T follicular helper cell (primary cell): ENCODE results near the gene SH3BP5.

Experiments
- DNase-seq: peaks from one replicate; pipeline ENCODE4 v3.0.0-alpha.2; 2020; ENCODE audit warnings: low read depth

SH3BP5 gene

DNA sequence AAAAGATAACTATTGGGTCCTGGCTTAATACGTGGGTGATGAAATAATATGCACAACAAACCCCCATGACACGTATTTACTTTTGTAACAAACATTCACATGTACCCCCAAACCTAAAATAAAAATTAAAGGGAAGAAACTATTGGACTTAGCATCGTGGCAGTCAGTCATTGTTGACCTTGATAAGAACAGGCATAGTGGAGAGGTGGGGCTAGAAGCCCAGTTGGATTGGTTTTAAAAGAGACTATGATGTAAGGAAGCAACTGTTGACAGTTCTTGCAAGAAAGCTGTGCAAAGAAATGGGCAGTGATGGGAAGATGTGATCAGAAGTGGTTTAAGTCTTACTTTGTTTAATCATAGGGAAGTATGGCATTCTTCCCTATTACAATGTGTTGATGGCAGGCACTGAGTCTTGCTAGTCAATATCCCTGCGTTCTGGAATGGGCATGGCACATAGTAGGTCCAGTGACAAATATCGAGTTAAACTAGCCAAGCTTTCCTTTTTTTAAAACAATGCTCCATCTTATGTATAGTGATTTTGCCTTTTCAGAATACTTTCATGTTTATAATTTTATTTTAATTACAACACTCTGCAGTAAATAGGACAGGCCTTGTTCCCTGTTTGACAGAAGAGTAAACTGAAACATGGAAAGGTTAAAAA, 88.4 kb downstream of the SH3BP5 start:
- DNase-seq, result no peak

DNA sequence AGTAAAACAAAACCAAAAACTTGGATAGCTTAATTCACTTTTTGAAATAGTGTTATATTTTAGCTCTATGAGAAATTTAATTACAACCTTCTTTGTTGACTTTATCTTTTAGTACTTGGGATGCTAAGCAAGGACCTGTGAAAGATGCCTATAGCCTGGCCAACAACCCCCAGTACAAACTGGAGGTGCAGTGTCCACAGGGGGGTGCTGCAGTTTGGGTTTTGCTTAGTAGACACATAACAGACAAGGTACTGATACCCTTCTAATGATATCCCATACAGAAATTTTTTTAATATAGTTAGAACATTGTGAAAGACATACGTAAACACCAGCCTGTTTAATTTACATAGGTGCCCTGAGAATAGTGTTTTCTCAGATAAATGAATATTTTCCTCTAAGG, 91.0 kb downstream of the SH3BP5 start:
- peak; percentile 36 for DNase-seq

DNA sequence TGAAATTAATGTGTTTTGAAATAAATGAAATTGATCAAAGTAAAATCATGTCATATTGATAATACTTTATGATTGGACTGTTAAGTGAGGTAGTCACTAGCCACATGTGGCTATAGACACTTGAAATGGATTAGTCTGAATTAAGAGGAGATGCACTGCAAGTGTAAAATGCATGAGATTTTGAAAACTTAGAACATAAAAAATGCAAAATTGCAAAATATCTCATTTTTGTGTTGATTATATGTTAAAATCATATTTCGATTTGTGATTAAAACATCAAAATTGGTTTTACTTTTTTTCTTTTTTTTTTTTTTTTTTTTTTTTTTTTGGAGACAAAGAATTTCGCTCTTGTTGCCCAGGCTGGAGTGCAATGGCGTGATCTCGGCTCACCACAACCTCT, 103.1 kb downstream of the SH3BP5 start:
- no peak for DNase-seq

DNA sequence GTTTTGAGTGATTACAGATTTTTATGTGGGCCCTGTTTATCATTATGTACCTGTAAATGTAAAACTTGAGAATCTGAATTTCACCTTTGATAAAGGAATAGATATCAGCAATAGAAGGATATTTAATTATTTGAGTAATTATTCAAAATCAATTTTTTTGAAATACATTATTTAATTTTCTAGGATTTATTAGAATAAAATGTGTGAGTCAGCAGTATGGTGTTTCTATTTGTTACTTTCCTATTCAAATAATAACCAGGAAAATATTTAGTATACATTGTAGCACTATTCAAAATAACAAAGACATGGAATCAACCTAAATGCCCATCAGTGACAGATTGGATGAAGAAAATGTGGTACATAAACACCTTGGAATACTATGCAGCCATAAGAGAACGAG, 104.2 kb downstream of the SH3BP5 start:
- DNase-seq, result no peak

DNA sequence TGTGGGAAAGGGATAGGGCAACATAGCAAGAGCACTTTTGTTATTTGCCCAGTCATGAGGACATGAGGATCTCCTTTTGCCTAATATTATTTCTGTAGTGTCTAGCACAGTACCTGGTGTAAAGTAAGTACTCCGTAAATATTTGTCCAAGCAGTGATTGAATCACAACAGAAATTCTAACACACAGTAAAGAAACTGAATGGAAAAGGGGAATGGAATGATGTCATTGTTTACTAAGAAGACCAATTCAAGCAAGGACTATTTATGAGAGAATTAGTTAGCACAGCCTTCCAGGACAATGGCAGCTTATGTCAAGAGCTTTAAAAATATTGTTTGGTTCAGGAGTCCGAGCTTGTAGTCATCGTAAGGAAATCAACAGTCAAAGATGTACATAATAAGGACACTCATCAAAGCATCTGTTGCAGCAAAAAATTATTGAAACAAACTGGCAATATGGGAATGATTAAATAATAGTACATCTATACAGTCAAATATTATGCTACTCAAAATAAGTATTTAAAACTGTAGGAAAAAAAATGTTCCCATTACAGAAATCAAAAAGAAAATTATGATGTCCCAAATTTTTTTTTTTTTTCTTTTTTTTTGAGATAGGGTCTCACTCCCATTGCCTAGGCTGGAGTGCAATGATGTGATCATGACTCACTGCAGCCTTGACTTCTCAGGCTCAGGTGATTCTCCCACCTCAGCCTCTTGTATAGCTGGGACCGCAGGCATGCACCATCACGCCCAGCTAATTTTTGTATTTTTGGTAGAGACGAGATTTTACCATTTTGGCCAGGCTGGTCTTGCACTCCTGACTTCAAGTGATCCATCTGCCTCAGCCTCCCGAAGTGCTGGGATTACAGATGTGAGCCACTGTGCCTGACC, 108.5 kb downstream of the SH3BP5 start:
- DNase-seq, result no peak

DNA sequence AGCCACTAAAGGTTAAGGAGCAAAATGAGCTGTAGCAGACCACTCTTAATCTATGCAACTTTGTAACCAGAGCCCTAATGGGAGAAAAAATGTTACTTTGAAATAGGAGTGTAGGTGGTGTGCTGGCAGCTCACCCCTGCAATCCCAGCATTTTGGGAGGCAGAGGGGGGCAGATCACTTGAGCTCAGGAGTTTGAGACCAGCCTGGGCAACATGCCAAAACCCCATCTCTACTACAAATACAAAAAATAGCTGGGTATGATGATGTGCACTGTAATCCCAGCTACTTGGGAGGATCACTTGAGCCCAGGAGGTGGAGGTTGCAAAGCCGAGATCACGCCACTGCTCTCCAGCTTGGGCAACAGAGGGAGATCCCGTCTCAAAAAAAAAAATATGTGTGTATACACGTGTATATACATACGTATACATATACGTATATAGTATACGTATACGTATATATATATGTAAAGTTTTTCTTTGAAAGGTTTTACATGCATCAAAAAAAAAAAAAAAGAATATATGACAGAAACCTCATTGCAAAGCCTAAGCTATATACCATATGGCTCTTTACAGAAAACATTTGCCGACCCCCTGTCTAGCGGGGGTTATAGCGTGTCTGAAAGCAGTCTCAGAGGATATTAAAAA, 110.7 kb downstream of the SH3BP5 start:
- DNase-seq, result no peak

DNA sequence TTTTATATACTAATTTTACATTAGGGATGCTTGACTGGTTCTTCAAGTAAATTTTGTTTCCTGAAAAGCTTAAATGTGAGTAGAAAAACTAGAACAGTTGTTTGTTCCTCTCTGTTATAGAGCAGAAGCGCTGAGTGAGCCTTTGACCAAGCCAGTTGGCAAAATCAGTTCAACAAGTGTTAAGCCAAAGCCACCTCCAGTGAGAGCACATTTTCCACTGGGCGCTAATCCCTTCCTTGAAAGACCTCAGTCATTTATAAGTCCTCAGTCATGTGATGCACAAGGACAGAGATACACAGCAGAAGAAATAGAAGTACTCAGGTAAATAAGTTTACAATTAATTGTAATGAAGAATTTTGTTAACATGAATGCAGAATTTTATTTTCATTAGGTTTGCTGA, 111.7 kb downstream of the SH3BP5 start:
- DNase-seq, result no peak

DNA sequence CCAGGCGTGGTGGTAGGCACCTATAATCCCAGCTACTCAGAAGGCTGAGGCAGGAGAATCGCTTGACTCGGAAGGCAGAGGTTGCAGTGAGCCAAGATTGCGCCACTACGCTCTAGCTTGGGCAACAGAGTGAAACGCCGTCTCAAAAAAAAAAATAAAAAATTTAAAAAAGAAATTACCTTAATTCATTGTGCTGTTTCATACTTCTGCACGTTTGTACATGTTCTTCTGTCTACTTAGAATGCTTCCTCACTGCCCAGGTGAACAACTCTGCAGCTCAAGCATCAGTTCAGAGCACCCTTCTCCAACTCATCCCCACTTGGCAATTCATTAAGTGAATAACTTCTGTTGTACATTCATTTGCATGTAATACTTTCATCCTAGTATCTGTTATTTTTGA, 112.3 kb downstream of the SH3BP5 start:
- no peak for DNase-seq

DNA sequence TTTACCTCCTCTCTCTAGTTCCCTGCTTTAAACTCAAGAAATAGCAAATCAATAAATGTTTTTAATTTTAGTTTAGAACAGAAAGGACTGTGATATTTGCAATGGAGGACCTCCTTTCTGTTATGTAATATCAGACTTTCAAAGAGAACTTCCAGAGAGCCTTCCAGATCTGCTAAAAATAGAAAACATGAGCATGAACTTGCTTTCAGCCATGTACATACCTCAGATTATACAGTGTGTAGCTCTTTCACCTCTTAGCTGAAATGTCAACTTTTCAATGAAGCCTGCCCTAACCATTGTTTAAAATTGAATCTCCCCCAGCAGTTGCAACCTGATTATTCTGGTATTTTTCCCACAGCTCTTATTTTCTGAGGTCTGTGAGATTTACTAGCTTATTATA, 113.7 kb downstream of the SH3BP5 start:
- no peak for DNase-seq

DNA sequence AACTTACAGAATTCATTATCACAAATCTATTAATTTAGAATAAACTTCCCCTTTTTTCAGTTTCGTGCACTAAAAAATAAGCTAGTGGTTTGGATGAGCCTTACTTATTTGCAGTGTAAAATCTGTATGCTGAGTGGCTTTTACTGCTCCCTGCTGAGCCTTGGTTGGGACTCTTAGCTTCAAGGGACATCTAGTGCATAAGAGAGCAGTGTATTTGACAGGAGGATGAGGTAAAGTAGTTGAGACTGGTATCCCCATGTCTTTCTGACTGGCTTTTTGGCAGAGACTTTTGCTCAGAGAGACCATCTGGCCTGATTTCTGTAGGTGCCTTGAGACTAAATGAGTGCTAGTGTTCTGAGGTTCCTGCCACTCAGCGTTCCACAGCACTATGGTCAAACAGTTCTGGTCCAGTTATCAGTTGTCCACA, 114.5 kb downstream of the SH3BP5 start:
- DNase-seq, result no peak

DNA sequence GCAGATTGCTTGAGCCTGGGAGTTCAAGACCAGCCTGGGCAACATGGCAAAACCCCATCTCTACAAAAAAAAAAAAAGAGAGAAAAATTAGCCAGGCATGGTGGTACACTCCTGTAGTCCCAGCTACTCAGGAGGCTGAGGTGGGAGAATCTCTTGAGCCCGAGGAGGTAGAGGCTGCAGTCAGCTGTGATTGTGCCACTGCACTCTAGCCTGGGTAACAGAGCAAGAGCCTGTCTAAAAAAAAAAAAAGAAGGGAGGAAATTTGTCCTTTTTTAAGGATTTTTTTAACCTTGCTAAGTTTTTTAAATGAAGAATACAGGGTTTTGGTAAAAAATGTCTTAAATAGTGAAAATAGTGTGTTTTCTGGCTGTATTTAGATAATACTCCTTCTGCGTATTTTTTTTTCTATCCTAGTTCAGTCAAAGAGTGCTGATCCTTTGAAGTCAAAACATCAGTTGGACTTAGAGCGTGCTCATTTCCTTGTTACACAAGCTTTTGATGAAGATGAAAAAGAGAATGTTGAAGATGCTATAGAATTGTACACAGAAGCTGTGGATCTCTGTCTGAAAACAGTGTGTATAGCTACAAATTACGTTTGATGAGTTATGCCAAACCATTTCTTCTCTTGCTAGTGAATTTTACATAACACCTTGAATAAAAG, 115.2 kb downstream of the SH3BP5 start:
- no peak for DNase-seq

DNA sequence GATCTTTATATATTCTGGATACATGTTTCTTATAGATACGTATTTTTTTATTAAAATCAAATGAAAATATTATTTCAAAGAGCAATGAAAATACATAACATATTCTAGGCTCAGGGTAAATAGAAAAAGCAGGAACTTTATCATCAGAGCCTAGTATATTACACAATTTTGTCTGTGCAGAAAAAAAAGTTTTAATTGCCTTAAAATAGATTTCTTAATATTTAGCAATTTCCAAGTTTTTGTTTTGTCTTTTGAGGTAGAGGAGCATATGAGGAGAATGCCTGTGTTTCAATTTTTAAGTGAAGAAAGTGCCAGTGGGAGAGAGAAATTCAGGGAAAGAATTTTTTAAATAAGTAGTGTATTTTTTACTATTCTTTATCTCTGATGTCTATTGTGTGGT, 115.9 kb downstream of the SH3BP5 start:
- DNase-seq, result no peak

DNA sequence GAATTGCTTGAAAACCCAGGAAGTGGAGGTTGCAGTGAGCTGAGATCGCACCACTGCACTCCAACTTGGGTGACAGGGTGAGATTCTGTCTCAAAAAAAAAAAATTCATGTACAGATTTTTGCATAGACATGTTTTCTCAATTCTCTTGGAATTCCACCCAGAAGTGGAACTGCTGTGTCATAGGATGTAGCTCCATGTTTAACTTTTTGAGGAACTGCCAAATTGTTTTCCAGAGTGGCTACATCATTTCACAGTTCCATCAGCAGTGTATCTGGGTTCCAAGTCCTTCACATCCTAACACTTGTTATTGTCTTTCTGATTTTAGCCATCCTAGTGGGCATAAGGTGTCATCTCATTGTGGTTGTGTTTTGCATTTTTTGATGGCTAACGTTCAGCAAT, 116.4 kb downstream of the SH3BP5 start:
- DNase-seq, result no peak

DNA sequence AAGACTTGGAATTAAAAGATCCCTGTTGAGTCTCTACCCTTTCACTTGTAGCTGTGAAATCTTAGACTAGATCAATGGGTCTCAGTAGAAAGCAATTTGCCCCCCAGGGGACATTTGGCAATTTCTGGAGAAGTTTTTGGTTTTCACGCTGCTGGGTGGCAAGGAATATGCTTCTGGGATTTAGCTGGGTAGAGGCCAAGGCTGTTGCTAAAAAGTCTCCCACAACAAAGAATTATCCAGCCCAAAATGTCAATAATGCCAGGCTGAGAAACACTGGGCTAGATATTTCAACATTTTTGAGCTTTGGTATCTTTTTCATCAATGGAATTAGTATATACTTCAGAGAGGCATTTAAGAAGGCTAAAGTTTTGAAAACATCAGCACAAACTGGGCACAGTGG, 117.6 kb downstream of the SH3BP5 start:
- no peak for DNase-seq

DNA sequence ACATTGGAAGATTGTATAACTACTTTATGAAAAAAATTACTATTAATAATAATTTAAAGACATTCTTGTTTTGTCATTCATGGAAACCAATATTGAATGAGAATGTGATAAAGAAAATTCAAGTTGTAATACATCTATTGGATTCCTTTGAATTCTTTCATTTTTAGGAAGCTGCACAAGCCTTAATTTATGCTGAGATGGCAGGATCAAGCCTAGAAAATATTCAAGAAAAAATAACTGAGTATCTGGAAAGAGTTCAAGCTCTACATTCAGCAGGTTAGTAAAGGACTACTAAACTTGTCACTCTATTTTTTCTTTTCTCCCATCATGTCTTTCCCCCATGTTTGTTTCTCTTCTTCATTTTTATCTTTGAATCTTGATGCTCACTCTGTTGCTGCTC, 120.4 kb downstream of the SH3BP5 start:
- no peak for DNase-seq

DNA sequence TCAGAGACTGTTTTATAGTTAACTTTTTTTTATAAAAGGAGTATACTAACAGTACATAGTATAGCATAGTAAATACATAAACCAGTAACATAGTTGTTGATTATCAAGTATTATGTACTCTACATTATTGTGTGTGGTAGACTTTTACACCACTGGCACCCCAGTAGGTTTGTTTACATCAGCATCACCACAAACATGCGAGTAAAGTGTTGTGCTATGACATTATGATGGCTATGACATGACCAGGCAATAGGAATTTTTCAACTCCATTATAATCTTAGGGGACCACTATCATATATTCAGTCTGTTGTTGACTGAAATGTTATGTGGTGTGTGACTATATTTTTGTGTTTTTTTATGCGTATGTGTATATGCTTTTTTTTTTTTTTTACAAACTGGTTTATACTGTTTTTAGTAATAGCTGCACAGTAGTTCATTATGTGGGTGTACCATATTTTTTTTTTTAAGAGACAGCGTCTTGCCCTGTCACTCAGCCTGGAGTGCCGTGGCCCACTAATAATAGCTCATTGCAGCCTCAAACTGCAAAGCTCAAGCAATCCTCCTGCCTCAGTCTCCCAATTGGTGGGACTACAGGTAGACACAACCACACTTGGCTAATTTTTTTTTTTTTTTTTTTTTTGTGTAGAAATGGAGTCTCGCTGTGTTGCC, 124.4 kb downstream of the SH3BP5 start:
- no peak for DNase-seq

DNA sequence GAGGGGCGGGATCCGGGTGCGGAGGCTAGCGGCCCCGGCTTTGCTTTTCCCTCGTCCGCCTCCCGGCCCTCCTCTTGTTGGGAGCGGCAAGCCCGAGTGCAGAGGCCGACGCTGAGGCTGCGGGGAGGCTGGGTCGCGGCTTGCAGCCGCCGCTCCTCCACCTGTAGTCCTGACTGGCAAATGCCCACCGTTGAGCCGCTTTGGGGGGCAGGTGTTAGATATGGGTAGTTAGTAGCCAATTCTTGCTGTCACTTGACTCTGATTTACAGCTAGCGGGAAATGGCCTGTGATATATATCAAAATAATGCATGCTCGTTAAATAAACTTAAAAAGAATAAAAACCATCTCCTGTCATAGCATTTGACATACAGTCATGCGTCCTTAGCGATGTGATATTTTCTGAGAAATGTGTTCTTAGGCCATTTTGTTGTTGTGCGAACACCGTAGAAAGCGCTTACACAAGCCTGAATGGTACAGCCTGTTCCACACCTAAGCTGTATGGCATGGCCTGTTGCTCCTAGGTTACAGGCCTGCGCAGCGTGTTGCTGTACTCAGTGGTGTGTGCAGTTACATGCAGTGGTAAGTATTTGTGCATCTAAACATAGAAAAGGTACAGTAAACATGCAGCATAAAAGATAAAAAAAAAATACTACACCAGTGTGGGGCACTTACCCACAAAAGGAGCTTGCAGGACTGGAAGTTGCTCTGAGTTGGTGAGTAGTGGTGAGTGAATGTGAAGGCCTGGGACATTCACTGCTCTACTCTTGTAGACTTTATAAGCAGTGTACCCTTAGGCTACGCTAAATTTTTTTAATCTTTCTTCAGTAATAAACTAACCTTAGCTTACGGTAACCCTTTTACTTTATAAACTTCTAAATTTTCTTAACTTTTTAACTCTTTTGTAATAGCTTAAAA, 125.5 kb downstream of the SH3BP5 start:
- no peak for DNase-seq

DNA sequence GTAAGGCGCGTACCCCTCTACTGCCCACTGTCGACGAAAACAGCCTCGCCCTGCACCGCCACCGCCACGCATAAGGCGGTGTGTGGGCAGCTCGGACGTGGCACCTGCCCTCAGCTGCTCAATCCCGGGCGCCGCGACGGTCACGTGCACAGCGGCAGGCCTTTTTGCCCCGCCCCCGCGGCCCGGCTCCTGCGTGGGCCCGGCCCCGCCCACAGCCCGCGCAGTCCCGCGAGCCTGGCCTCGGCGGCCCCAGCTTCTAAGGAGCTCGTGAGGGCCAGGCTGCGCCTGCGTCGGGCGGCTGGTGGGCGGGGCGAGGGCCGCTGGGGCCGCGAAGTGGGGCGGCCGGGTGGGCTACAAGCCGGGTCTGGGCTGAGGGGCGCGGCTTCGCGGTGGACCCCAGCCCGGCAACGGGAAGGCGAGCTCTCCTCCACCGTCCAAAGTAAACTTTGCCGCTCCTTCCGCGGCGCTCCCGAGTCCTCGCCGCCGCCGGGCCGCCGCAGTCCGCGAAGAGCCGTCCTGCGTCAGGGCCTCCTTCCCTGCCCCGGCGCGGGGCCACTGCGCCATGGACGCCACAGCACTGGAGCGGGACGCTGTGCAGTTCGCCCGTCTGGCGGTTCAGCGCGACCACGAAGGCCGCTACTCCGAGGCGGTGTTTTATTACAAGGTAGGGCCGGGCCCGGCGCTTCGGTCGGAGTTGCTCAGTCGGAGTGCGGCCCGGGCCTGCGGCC, 126.3 kb downstream of the SH3BP5 start, which contains the start of gene CAPN7:
CAPN7 (plus strand) TSS at position 313 of the 728 bp plus-strand sequence; CDS start at position 563, 250 bp downstream.
- DNase-seq, result peak; percentile 89

DNA sequence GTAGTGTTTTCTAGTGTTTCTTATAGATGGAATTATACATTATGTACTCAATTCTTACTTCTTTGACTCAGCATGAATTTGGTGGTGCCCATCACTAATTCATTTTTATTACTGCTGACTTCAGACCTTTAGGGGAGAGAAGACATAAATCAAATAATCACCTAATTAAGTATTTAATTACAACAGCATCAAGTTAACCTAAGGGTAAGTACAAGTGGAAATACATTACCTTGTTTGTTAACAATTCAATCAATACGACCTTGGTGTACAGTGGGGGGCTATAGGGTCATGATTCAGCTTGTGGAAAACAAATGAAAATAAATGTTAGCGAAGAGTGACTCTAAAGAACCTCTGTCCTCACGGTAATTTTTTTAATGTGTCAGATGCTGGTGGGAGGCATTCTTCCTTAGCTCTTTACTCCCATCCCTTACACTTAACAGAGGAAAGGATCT, 126.9 kb downstream of the SH3BP5 start:
- DNase-seq, result no peak
